ENCODE results near the gene HLA-DMB.
A peak's percentile ranks its signal among the peaks of the same experiment; 100 is the strongest.

Gene HLA-DMB

GRCh38 chr6:32977953-32978324, 37.1 kb upstream of the HLA-DMB start:
- Histone ChIP-seq H3K4me3 (ENCODE audit: extremely low read depth, insufficient read depth, low read length, poor library complexity, severe bottlenecking) (no peak overlapping the region), H3K36me3 (ENCODE audit: control insufficient read depth, insufficient read depth, low read length) (peaks cover 95% of the 10 kb centered on the region), H3K4me1 (ENCODE audit: control insufficient read depth, insufficient read depth, low read length, poor library complexity, severe bottlenecking) (peaks cover 16% of the 10 kb centered on the region), H3K27ac (ENCODE audit: low read depth, low read length, severe bottlenecking) (no peak overlapping the region), H3K9me3 (ENCODE audit: control insufficient read depth, low read length) (no peaks in the 10 kb centered on the region)
- WGBS, 2 experiments (ENCODE audit: insufficient coverage in 2 of 2) = 93 to 94% methylated on average over 5 to 6 of the region's 7 CpGs

- Histone ChIP-seq H3K4me3 (ENCODE audit: extremely low read depth, insufficient read depth, low read length, poor library complexity, severe bottlenecking) (no peak overlapping the region), H3K36me3 (ENCODE audit: control insufficient read depth, insufficient read depth, low read length) (peaks cover 100% of the 10 kb centered on the region), H3K9me3 (ENCODE audit: control insufficient read depth, low read length) (no peaks in the 10 kb centered on the region), H3K4me1 (ENCODE audit: control insufficient read depth, insufficient read depth, low read length, poor library complexity, severe bottlenecking) (peaks cover 16% of the 10 kb centered on the region), H3K27ac (ENCODE audit: low read depth, low read length, severe bottlenecking) (no peak overlapping the region)
- WGBS, 2 experiments (ENCODE audit: insufficient coverage in 2 of 2) = 93 to 95% methylated on average over 7 of the region's 10 CpGs
These were observed 36.6 kb upstream of the HLA-DMB start for GRCh38 chr6:32977272-32977952.

DNA sequence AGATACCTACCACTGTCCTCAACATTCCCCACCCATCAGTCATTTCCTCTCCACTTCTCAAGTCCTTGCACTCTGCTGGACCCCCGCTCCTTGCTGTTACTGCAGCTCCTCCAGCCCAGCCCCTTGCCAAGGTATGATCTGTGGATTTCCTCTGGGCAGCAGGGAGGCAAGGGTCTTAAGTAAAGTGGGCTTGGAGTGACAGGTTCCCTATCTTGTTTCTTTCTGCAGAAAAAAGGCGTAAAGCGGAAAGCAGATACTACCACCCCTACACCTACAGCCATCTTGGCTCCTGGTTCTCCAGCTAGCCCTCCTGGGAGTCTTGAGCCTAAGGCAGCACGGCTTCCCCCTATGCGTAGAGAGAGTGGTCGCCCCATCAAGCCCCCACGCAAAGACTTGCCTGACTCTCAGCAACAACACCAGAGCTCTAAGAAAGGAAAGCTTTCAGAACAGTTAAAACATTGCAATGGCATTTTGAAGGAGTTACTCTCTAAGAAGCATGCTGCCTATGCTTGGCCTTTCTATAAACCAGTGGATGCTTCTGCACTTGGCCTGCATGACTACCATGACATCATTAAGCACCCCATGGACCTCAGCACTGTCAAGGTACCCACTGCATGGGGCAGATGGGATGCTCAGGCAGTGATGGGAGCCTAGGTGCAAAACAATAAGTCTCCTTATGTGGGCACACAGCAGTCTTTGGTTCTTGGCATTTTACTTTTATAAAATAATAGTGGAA, 35.7 kb upstream of the HLA-DMB start:
- Histone ChIP-seq H3K4me1 (ENCODE audit: control insufficient read depth, insufficient read depth, low read length, poor library complexity, severe bottlenecking) (peaks cover 14% of the 10 kb centered on the region), H3K4me3 (ENCODE audit: extremely low read depth, insufficient read depth, low read length, poor library complexity, severe bottlenecking) (no peak overlapping the region), H3K9me3 (ENCODE audit: control insufficient read depth, low read length) (no peaks in the 10 kb centered on the region), H3K36me3 (ENCODE audit: control insufficient read depth, insufficient read depth, low read length) (peaks cover 95% of the 10 kb centered on the region), H3K27ac (ENCODE audit: low read depth, low read length, severe bottlenecking) (peak overlapping the region; percentile 0)
- 94 to 100% methylated on average over 2 to 3 of the region's 7 CpGs for WGBS, 2 experiments (ENCODE audit: insufficient coverage in 2 of 2)

GRCh38 chr6:32975886-32976285, 35.1 kb upstream of the HLA-DMB start:
- H3K4me1 ChIP-seq (ENCODE audit: control insufficient read depth, insufficient read depth, low read length, poor library complexity, severe bottlenecking) = peaks cover 14% of the 10 kb centered on the region
- peaks cover 89% of the 10 kb centered on the region for H3K36me3 ChIP-seq (ENCODE audit: control insufficient read depth, insufficient read depth, low read length)
- peak overlapping the region; percentile 10 for H3K27ac ChIP-seq (ENCODE audit: low read depth, low read length, severe bottlenecking)
- H3K9me3 ChIP-seq (ENCODE audit: control insufficient read depth, low read length) = no peaks in the 10 kb centered on the region
- peak overlapping the region; percentile 96 for H3K4me3 ChIP-seq (ENCODE audit: extremely low read depth, insufficient read depth, low read length, poor library complexity, severe bottlenecking)
- 90 to 100% methylated on average over 2 of the region's 2 CpGs for WGBS, 2 experiments (ENCODE audit: insufficient coverage in 2 of 2)

GRCh38 chr6:32974541-32975308, 33.9 kb upstream of the HLA-DMB start:
- no peak overlapping the region for H3K27ac ChIP-seq (ENCODE audit: low read depth, low read length, severe bottlenecking)
- WGBS, 2 experiments (ENCODE audit: insufficient coverage in 2 of 2) = 24 to 34% methylated on average over 9 of the region's 14 CpGs

DNA sequence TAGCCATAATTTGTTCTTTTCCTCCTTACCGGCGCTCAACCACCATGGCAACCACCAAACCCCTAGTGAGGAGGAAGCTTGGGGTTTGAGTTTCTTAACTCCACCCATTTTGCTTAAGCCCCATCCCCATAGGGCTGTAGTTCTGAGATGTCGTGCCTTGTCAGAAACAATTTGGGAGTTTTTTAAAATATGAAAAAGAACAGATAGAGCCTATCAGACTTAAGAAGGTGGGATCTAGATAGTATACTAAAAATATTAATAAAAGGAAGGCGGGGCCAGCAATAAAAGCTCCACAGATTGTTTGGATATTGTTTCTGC, 33.1 kb upstream of the HLA-DMB start:
- 0% methylated on average over 1 of the region's 4 CpGs; no CpG with 5 or more reads in 1 of the 2 experiments for WGBS, 2 experiments (ENCODE audit: insufficient coverage in 2 of 2)
- peaks cover 14% of the 10 kb centered on the region for H3K4me1 ChIP-seq (ENCODE audit: control insufficient read depth, insufficient read depth, low read length, poor library complexity, severe bottlenecking)
- no peak overlapping the region for H3K27ac ChIP-seq (ENCODE audit: low read depth, low read length, severe bottlenecking)
- H3K9me3 ChIP-seq (ENCODE audit: control insufficient read depth, low read length) = no peaks in the 10 kb centered on the region
- peak overlapping the region; percentile 96 for H3K4me3 ChIP-seq (ENCODE audit: extremely low read depth, insufficient read depth, low read length, poor library complexity, severe bottlenecking)
- H3K36me3 ChIP-seq (ENCODE audit: control insufficient read depth, insufficient read depth, low read length) = peaks cover 70% of the 10 kb centered on the region

More at GRCh38 chr6:32974541-32975308, 33.9 kb upstream of the HLA-DMB start:
- no peaks in the 10 kb centered on the region for H3K9me3 ChIP-seq (ENCODE audit: control insufficient read depth, low read length)
- H3K4me1 ChIP-seq (ENCODE audit: control insufficient read depth, insufficient read depth, low read length, poor library complexity, severe bottlenecking) = peaks cover 14% of the 10 kb centered on the region
- H3K4me3 ChIP-seq (ENCODE audit: extremely low read depth, insufficient read depth, low read length, poor library complexity, severe bottlenecking) = peak overlapping the region; percentile 96
- peaks cover 77% of the 10 kb centered on the region for H3K36me3 ChIP-seq (ENCODE audit: control insufficient read depth, insufficient read depth, low read length)

DNA sequence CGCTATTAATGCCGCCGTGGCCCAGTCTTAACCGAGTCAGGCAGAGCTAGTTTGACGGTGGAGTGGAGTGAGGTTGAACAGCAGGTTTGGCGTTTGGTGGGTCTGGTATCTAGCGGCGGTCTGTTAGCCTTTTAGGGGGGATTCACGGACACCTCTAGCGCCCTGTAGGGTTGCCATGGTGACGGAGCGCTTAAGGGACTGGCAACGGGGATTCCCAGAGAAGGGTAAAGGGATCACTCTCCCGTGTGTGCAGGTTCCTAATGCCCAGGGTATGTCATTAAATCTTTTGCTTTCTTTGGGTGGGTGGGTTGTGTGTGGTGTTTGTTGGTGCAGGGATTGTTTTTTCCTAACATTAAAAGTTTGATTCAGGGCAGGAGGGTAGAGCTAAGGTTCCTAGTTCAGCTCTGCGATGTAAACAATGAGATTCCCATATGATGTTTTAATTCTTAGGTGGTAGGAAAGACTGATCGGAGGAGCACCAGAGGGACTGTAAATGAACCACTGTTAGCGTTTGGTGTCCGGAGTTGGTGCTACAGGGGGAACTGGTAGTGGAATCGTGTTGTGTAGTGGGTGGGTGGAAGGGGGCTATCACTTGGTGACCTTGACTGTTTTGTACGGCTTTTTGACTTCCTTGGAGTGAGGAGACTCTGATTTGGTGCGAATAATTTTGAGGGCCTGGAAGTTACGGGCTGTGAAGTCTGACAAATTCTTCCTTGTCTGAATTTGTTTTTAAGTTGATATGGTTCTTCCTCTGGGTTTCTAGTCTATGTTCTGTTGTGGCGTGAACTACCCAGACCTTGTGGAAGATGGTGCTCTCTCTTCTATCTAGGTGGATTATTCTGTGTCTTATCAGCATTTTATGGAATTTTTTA, 32.6 kb upstream of the HLA-DMB start:
- 0% methylated on average over 15 to 19 of the region's 23 CpGs for WGBS, 2 experiments (ENCODE audit: insufficient coverage in 2 of 2)
- Histone ChIP-seq H3K36me3 (ENCODE audit: control insufficient read depth, insufficient read depth, low read length) (peaks cover 64% of the 10 kb centered on the region), H3K27ac (ENCODE audit: low read depth, low read length, severe bottlenecking) (peak overlapping the region; percentile 80), H3K4me3 (ENCODE audit: extremely low read depth, insufficient read depth, low read length, poor library complexity, severe bottlenecking) (peak overlapping the region; percentile 96), H3K4me1 (ENCODE audit: control insufficient read depth, insufficient read depth, low read length, poor library complexity, severe bottlenecking) (peaks cover 14% of the 10 kb centered on the region), H3K9me3 (ENCODE audit: control insufficient read depth, low read length) (no peaks in the 10 kb centered on the region)

- H3K4me1 ChIP-seq (ENCODE audit: control insufficient read depth, insufficient read depth, low read length, poor library complexity, severe bottlenecking) = peaks cover 14% of the 10 kb centered on the region
- peaks cover 55% of the 10 kb centered on the region for H3K36me3 ChIP-seq (ENCODE audit: control insufficient read depth, insufficient read depth, low read length)
- H3K4me3 ChIP-seq (ENCODE audit: extremely low read depth, insufficient read depth, low read length, poor library complexity, severe bottlenecking) = peak overlapping the region; percentile 96
- peak overlapping the region; percentile 80 for H3K27ac ChIP-seq (ENCODE audit: low read depth, low read length, severe bottlenecking)
- 0% methylated on average over 56 to 61 of the region's 70 CpGs for WGBS, 2 experiments (ENCODE audit: insufficient coverage in 2 of 2)
- no peaks in the 10 kb centered on the region for H3K9me3 ChIP-seq (ENCODE audit: control insufficient read depth, low read length)
These were observed 31.7 kb upstream of the HLA-DMB start for GRCh38 chr6:32972353-32973143.

DNA sequence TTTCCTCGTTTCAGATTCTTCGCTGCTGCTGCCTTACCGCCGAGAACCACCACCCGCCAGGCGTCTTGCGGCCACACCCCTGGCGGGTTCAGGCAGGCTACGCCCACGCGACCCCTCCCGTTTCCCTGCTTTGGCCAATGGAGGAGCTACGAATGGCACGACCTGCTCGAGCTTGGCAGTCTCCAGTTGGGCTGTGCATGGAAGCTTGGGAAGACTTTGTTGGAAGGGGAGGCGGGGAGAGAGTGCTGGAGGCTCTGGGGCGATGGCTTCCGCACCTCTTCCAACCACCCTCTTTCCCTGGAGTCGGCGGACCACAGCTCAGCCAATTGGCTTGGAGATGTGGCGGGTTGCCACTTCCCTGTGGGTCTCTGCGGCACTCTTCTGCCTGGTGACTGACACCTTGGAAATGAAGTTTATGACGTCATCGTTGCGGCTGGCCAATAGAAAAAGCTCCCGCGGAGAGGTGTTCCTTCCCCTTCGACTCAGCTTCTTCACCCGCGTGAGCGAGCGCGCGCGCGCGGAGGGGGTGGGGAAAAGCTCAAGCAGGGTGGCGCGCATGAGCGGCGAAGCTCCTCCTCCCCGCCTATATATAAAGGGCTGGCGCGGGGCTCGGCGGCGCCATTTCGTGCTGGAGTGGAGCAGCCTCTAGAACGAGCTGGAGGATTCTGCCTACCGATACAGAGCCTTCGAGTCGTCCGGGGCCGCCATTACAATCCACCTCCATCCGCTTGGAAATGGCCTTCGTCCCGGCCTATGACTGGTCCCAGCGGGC, 30.9 kb upstream of the HLA-DMB start:
- peaks cover 48% of the 10 kb centered on the region for H3K36me3 ChIP-seq (ENCODE audit: control insufficient read depth, insufficient read depth, low read length)
- peak overlapping the region; percentile 96 for H3K4me3 ChIP-seq (ENCODE audit: extremely low read depth, insufficient read depth, low read length, poor library complexity, severe bottlenecking)
- H3K9me3 ChIP-seq (ENCODE audit: control insufficient read depth, low read length) = no peaks in the 10 kb centered on the region
- H3K4me1 ChIP-seq (ENCODE audit: control insufficient read depth, insufficient read depth, low read length, poor library complexity, severe bottlenecking) = peaks cover 16% of the 10 kb centered on the region
- 0 to 1% methylated on average over 28 to 31 of the region's 58 CpGs for WGBS, 2 experiments (ENCODE audit: insufficient coverage in 2 of 2)
- H3K27ac ChIP-seq (ENCODE audit: low read depth, low read length, severe bottlenecking) = peak overlapping the region; percentile 100
